ENCODE measurements around the gene KIF12.

The KIF12 gene

GRCh38 chr9:114124138-114124537, 25.0 kb upstream of the KIF12 start:
- no peak for DNase-seq (ENCODE audit: extremely low read depth, low read depth)
- TF ChIP-seq CTCF (IDR thresholded peaks at IDR 0.05; ENCODE audit: low read depth, low read length, missing control alignments), result no peak
- no peak overlapping the region for H3K4me3 ChIP-seq (replicated peaks; ENCODE audit: low read depth, low read length)

DNA sequence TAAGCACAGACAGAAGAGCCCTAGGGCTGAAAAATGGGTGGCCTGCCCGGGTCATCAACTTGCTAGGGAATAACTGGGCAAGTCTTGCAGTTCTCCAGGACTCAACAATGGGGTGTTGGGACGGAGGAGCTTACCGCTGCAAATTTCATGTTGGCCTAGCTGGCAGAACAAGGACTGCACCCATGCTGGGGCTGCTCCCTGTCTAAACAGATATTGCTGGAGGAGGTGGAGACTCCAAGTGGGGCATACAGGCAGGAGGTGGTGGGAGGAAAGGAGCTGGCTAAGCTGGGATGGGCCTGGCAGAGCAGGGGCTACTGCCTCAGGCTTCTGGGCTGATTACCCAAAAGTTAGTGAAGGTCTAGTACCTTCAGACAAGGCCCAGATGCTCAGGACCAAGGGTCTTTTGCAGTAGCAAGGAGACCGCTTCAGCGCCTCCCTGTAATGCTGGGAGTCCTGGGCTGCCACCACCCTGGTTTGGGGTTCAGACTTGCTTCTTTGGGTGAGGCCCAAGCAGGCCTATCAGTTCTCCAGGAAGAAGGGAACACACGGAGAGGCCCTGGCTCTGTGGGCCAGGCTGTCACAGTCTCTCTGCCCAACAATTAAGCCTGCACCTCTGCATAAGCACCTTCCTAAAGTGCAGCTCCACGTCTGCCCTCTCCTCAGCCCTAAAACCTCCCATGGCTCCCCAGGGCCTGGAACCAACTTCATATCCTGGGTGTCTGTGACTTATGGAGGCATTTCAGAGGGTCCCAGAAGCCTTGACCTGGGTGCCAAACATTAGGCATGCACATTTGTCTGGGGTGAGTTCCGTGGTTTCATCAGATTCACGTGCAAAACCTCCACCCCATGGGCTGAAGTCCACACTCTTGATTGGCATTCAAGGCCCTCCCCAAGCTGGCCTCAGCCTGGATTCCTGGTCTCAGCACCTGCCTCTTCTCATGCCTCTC, 24.2 kb upstream of the KIF12 start:
- TF ChIP-seq CTCF (IDR thresholded peaks at IDR 0.05; ENCODE audit: low read depth, low read length, missing control alignments), result no peak
- H3K4me3 ChIP-seq (replicated peaks; ENCODE audit: low read depth, low read length), result no peak overlapping the region
- no peak for DNase-seq (ENCODE audit: extremely low read depth, low read depth)

DNA sequence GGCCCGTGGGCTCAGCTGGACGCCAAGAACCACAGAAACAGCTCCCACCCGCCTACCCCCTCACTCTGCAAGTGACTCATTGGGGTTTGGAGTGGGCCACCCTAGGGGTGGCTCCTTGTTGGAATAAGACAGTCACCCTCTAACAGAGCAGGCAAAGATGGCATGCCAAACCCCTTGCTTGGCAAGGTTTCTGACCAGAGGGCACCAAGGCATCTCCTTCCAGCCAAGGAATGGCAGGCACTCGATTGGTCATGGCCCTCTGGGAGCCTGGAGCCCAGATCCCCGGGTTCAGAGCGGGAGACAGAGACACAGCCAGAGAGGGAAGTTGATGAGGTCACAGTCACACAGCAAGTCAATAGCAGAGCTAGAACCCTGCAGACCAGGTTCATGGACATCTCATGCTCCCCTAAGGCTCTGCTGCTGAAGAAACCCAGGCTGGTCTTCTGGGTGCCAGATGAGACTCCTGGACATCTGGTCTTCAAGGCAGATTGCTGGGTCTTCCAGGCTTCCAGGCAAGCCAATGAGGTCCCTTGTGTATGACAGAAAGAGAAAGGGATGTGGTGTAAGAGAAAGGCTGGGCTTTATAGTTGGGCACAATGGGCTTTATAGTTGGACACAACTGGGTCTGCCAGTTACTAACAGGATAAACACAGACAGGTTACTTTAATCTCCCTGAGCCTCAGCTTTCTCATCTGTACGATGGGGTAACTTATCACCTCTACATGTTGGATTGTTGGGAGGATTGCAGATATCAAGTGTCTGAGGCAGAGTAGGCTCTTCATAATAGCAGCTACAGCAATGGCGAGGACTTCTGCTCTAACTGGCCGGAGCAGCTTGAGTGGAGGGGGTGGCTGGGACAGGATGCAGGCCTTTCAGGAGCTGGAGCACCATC, 23.3 kb upstream of the KIF12 start:
- no peak for TF ChIP-seq CTCF (IDR thresholded peaks at IDR 0.05; ENCODE audit: low read depth, low read length, missing control alignments)
- H3K4me3 ChIP-seq (replicated peaks; ENCODE audit: low read depth, low read length), result no peak overlapping the region
- DNase-seq (ENCODE audit: extremely low read depth, low read depth), result no peak

- DNase-seq (ENCODE audit: extremely low read depth, low read depth), result no peak
- H3K4me3 ChIP-seq (replicated peaks; ENCODE audit: low read depth, low read length), result no peak overlapping the region
- TF ChIP-seq CTCF (IDR thresholded peaks at IDR 0.05; ENCODE audit: low read depth, low read length, missing control alignments), result no peak
Observed at GRCh38 chr9:114121227-114122135, 22.4 kb upstream of the KIF12 start.

DNA sequence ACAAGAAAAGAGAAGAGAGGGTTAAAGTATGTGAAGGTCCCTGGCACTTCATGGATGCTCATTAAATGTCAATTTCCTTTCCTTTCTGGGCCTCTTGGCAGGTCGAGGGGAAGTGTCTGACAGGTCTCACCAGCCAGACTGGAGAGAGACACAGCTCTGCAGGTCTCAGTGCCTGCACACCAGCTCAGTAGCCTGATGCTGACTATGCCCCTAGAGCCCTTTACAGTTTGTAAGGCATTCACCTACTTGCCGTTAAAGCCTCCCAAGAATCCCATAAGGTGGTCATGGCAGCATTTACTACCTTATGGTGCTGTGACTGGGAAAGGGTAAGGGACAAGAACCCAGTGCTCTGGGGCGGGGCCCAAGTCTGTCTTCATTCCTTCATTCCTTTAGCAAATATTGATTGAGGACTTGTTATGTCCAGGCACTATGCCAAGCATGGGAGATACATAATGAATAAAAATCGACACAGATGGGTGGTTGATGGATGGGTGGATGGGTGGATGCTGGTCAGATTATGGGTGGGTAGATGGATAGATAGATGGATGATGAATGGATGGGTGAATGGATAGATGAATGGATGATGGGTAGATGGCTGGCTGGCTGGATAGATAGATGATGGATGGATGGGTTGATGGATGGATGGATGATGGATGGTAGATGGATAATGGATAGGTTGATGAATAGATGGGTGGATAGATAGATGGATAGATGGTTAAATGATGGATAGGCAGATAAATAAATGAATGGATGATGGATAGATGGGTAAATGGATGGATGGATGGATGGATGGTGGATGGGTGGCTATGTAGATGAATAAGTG, 21.3 kb upstream of the KIF12 start:
- no peak overlapping the region for H3K4me3 ChIP-seq (replicated peaks; ENCODE audit: low read depth, low read length)
- TF ChIP-seq CTCF (IDR thresholded peaks at IDR 0.05; ENCODE audit: low read depth, low read length, missing control alignments), result no peak
- no peak for DNase-seq (ENCODE audit: extremely low read depth, low read depth)

Data from HFF-Myc (cell line).